Middle frontal gyrus (tissue), 1 donor: ENCODE data around the gene SCG3.

Experiments used
- DNase-seq: peaks from one replicate; pipeline ENCODE4 v3.0.0-alpha.2; 2015; ENCODE audit warnings: low spot score; ENCODE audit errors: extremely low spot score

Gene SCG3

DNA sequence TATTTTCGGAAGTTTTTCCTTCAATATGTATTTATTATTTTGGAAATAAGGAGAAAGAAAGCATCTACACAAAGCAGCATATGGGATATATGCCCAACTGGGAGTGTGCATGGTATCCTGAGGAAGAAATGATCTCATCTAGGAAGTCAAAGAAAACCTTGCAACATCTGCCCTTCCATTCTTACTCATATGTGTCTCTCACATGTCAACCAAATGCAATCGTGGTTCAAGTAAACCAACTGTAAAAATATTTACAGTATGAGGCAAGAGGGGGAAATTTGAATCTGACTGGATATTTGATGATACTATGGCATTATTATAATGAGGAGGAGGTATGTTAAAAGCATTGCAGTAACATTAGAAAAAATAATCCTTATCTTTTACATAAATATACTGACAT lies 3.2 kb upstream of the SCG3 start:
- no peak for DNase-seq

GRCh38 chr15:51680321-51680720 lies 982 bp upstream of the SCG3 start:
- DNase-seq, result no peak

DNA sequence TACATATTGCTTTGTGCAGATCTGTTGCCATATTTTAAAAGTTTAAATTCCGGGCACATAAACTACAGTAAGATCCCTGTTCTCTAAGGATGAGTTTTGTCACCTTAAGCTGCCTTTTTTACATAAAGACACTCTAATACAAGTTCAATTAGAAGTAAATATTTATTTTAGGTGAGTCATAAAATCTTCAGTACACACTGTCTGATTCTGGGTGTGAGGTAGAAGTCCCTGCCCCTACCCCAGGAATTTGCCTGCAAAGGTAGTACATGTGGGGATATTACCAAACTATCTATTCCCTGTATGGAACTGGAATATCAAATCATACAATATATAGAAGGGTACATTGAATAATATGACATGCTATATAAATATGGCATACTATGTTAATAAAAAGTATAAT lies 6.3 kb downstream of the SCG3 start:
- DNase-seq, result no peak

DNA sequence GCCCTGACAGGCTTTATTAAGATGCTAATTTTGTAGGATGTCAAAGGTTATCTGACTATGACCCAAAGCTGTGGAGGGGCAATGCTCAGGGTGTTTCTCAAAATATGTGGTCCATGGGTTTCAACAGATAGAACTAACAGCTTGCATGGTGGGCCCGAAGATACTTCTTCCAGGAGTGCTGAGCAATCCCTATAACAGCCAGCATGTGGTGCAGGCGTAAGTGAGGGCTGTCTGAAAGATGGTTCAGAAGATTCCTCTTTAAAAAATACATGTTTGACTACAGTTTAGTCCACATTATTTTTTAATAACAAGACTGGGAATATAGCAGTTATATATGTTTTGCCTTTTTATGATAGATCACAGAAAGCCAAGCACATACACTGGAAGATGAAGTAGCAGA lies 7.6 kb downstream of the SCG3 start:
- DNase-seq, result no peak

- DNase-seq, result no peak
These were observed 10.9 kb downstream of the SCG3 start for GRCh38 chr15:51692154-51692553.

- DNase-seq, result no peak
These were observed 15.3 kb downstream of the SCG3 start for GRCh38 chr15:51696566-51696965.

- DNase-seq, result no peak
These were observed 15.9 kb downstream of the SCG3 start for GRCh38 chr15:51697163-51697562.

GRCh38 chr15:51699373-51699772 lies 18.1 kb downstream of the SCG3 start:
- DNase-seq, result no peak

DNA sequence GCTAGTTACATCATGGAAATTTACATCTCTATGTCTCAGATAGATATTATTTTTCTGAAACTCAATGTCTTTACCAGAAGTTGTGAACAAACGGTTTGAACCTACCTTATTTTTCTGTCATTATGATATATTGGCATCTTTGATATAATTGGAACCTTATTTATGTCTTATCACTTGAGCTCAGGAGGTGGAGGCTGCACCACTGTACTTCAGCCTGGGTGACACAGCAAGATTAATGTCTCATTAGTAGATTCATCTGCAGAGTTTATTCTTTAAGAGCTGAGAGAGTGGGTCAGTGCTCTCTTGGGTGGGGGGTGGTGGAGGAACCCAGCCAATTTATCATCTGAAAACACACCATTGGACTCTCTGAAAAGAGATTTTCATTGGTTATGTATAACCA lies 21.4 kb downstream of the SCG3 start:
- DNase-seq, result no peak

DNA sequence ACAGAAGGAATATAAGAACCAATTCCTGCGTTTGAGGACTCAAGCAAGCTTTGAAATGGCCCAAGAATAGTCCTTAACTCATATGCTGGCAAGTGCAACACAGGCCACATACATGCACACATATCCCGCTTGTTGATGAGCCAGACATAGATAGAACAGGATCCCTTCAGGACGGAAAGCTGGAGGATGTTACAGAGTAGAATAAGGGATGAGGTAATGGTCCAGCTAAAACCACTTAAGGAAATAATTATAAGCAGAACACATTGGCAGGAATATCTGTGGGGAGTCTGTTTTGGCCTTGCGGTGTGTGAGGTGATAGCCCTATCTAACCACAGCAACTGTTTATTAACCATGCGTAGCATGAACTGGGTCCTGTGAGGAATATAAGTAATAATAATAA lies 25.0 kb downstream of the SCG3 start:
- DNase-seq, result no peak

- no peak for DNase-seq
These were observed 25.8 kb downstream of the SCG3 start for GRCh38 chr15:51706926-51707608.

GRCh38 chr15:51708013-51708412 lies 26.7 kb downstream of the SCG3 start:
- no peak for DNase-seq

DNA sequence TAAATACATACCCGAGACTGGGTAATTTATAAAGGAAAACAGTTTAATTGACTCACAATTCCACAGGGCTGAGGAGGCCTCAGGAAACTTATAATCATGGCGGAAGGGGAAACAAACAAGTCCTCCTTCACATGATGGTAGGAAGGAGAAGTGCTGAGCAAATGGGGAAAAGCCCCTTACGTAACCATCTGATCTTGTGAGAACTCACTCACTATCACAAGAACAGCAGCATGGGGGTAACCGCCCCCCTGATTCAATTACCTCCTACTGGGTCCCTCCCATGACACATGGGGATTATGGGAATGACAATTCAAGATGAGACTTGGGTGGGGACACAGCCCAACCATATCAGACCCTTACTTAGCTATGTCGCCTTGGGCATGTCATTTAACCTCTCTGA lies 27.7 kb downstream of the SCG3 start:
- no peak for DNase-seq

DNA sequence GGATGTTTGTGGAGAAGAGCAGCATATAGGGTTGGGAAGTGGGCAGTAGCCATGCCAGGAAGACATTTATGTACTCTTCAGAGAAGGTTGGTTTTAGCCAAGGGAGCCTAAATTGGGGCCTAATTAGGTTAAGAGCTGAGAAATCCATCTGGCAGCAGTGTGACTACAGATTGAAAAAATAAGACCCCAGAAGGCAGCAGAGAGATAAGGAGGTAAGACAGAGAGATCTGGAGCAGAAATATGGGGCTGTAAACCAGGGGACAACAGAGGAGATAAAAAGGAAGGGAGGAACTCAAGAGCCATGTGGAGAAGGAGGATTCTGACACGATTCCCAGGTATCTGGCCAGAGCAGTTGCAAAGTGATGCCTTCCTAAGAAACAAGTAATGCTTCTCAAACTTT lies 32.9 kb downstream of the SCG3 start:
- no peak for DNase-seq

DNA sequence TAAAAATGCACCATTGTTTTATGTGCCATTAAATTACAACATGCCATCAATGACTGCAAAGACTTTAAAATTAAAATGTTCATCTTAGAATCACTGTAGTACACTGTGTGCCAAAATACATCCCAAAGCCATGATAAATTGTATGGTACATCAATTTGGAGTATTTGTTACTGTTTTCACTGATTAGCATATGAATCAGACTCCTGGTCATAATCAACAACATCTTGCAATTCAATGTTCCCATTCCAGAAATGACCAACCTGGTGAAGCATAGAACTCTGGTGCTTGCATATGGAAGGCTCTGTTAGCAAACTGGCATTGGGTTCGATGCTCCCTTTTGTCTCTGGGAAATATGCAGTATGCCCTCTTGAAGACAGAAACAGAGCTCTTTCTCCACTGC lies 33.6 kb downstream of the SCG3 start:
- DNase-seq, result no peak

DNA sequence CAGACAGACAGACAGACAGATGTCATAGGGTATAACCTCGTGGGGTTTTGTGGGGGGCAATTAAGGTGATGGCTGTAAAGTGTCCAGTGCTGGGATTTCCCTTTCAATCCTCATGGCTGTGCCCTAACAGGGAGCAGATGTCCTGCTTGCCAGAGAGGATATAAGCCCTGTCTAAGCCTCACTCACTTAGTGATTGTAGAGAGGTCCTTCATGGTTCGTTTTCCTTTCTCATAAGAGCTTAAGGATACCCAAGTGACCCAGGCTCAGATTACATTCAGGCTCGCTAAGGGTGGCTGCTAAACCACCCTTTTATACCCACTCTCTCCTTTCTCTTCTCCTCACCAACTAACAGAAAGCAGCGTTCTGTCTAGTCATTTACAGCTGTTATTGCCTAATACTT lies 36.9 kb downstream of the SCG3 start:
- no peak for DNase-seq

DNA sequence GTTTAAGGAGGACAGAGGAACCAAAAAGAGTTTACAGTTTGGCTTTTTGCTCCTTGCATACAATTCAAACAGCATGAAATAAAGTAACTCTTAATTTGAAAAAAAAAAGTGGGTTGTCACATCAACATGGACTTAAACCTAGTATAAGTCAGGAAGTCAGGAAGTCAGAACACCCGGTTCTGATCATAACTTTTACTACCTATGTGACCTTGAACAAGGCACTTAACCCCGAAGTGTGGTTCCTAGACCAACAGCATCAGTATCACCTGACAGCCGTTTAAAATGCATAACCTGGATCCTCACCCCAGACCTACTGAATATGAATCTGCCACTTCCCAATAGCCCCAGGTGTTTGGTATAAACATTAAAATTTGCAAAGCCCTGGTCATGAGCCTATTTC lies 37.4 kb downstream of the SCG3 start:
- DNase-seq, result no peak

GRCh38 chr15:51720201-51720995 lies 39.1 kb downstream of the SCG3 start:
- no peak for DNase-seq

- DNase-seq, result no peak
These were observed 40.1 kb downstream of the SCG3 start for GRCh38 chr15:51721199-51721960.

GRCh38 chr15:51724199-51724598 lies 42.9 kb downstream of the SCG3 start:
- DNase-seq, result no peak

GRCh38 chr15:51724673-51725072 lies 43.4 kb downstream of the SCG3 start:
- no peak for DNase-seq

GRCh38 chr15:51726302-51727073 lies 45.2 kb downstream of the SCG3 start:
- no peak for DNase-seq
